Activated CD4-positive, alpha-beta T cell treated with anti-CD3 and anti-CD28 coated beads, Interleukin-2, Interleukin-6, amounts not matched to agents 100 ng/mL and 50 ng/mL, durations not matched to agents 16 hours and 8 hours (primary cell): ENCODE measurements around the gene SLX9.
A peak's percentile ranks its signal among the peaks of the same experiment; 100 is the strongest.

Experiments used
- DNase-seq: peaks from one replicate; pipeline ENCODE4 v3.0.0-alpha.2; 2020

The SLX9 gene, protein sequence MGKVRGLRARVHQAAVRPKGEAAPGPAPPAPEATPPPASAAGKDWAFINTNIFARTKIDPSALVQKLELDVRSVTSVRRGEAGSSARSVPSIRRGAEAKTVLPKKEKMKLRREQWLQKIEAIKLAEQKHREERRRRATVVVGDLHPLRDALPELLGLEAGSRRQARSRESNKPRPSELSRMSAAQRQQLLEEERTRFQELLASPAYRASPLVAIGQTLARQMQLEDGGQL

DNA sequence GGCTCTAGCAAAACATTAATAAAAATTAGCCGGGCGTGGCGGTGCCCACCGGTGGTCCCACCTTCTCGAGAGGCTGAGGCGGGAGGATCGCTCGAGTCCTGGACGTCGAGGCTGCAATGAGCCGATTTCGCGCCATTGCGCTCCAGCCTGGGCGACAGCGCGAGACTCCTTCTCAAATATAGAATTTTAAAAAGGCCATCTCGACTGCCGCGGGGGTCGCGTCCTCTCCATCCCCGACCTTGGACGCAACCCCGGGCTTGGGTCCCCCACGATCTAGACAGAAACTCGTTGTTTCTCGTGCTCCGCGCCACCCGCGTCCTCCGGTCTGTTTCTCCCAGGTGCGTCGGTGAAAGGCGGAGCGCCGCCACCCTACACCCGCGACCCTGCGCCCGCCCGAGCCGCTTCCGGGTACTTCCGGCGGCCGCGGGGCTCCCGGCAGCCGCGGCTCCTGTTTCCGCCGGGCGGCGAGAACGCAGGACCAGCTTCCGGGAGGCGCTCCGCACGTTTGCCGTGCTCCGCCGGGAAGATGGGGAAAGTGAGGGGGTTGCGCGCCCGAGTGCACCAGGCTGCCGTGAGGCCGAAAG lies at the start of gene SLX9:
Gene SLX9, plus strand, starts transcription at position 498 of the 584 bp plus-strand sequence. Its CDS starts 29 bp downstream, at position 527.
- peak; percentile 90 for DNase-seq

DNA sequence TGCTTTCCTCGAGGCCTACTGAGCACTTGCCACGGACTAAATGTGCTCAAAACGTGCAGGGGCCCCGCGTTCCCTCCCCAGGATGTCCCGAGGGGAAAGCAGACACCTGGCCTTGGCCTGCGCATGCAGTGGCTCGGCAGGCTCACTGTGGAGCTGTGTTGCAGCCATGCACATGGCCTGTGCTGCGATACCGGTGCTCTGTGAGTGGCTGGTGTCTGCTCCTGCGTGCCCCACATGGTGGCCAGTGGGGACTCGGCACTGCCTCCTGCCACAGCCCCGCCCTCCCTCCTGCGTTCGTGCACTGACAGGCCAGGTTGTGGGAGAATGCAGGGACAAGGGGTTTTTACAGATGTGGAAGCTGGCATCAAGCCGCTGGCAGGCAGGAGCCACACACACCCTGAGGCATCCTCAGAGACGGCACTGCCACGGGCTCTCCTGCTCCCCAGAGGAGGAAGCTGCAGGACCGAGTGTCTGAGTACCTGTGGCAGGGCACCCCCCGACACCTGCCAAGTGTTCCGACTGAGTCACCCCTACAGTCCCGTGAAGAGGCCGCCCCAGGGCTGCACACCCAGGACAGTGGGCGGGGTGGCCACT lies 49.4 kb upstream of the SLX9 start:
- DNase-seq = no peak

DNA sequence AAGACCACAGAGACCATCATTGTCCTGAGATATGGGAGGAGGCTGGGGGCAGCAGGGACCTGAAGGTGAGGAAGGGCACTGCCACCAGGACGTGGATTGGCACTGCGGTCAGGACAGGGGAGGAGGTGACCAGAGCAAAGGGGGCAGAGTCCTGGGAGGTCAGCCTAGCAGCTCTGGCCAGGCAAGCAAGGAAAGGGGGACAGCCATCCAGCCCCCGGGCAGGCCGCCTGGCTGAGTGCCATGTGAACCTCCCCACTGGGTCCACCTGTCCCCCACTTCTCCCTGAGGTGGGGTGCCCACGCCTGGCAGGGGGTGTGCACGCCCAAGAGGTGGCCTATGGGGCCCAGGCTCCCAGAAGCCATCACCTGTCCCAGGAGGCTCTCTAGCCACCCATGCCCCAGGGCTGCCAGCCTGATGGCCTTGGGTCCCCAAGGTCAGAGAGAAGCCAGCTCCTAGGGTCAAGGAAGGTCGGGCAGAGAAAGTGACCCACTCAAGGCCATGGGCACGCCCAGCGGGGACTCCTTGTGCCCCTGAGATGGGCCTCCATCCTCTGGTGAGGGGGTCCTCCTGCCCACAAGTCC lies 48.8 kb upstream of the SLX9 start:
- DNase-seq = no peak

DNA sequence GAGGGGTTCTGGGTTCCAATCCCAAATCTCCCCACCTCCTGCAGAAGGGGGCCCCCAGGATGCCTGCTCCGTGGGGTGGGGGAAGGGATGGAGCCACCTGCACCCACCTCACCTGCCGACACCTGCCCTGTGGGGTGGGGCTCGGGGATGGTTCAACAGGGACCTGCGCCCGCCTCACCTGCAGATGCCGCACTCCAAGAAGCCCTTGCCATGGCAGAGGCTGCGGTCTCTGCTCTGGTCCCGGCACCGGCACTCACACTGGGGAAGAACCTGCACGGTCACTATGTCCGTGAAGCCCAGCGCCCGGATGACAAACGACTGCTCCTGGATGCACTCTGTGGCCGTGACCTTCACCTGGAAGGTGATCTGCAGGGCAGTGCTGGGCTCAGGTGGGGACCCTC lies 48.2 kb upstream of the SLX9 start:
- no peak for DNase-seq

DNA sequence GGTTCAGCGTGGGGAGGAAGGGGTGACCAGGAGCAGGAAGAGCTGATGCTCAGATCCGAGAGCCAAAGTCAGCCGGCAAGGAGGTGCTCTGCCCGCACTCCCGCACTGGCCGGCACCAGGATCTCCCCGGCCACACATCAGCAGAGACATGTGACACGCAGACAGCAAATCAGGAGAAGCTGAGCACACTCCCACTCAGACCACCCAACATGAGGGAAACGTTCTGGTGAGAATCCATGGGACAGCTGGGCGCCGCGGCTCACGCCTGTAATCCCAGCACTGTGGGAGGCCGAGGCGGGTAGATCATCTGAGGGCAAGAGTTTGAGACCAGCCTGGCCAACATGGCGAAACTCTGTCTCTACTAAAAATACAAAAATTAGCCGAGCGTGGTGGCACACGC lies 47.7 kb upstream of the SLX9 start:
- DNase-seq = no peak

DNA sequence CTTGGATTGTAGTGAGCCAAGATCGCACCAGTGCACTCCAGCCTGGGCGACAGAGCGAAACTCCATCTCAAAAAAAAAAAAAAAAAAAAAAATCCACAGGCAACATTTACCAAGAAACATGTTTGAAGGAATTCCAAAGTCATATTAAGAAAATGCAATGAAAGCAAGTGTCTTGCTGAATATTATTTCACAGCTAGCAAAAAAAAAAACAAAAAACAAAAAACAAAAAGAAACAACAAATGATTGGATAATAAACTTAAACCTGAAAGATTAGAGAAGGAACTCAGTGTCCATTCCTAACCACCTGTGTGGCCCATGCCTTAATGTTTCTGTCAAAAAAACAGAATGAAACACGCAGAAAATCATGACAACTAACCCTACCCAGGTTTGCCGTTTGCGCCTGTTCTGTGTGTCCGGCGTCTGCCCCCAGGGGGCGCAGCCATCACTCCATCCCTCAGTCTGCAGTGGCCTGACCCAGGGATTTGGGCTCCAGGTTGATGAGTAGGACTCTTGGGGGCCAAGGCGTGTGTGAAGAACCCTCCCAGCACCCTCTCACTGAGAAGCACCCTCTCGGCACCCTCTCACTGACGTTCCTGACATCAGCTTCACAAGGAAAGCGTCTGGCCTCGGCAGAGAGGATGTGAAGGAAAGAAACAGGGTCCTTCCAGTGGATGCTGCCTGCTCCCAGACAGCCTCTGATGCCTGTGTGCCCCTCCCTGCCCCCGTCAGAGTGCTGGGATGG lies 47.1 kb upstream of the SLX9 start:
- peak; percentile 82 for DNase-seq

DNA sequence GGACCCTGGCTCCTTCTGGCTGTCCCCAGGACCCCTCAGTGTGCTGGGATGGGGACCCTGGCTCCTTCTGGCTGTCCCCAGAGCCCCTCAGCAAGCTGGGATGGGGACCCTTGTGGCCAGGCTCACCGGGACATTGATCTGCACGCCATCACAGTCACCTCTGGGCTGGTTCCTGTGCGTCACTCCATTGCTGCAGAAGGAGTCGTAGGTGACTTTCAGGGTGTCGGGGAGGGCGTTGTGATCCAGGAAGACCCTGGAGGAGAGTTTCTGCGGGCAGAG lies 46.6 kb upstream of the SLX9 start:
- DNase-seq = no peak

DNA sequence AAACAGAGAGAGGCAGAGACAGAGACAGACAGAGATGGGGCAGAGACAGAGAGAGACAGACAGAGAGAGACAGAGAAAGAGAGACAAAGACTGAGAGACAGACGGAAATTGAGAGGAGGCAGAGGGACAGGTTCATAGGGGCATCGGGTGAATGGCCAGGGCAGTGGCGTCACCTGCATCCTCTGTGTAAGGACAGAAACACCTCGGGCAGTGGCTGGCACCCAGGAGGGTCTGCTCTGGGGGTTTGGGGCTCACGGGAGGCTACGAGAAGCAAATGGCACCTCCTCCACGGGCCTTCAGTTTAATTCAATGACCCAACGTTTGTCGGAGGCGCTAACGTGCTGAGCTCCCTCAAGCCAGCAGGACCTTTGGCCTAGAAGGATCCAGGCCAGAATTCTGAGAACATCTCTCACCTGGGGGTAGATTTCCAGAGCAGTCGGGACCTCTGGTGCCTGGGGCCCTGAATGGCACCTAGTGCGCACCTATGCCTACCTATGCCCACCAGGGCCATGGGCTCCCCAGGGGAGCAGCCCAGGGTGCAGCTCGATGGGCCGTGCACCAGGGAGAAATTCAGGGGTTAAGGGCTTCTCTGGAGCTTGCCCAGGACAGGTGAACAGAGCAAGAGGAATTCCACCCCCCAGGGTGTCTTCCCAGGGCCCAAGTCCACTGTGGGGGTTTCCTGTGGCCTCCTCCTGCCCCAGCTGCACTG lies 45.7 kb upstream of the SLX9 start:
- DNase-seq = no peak

DNA sequence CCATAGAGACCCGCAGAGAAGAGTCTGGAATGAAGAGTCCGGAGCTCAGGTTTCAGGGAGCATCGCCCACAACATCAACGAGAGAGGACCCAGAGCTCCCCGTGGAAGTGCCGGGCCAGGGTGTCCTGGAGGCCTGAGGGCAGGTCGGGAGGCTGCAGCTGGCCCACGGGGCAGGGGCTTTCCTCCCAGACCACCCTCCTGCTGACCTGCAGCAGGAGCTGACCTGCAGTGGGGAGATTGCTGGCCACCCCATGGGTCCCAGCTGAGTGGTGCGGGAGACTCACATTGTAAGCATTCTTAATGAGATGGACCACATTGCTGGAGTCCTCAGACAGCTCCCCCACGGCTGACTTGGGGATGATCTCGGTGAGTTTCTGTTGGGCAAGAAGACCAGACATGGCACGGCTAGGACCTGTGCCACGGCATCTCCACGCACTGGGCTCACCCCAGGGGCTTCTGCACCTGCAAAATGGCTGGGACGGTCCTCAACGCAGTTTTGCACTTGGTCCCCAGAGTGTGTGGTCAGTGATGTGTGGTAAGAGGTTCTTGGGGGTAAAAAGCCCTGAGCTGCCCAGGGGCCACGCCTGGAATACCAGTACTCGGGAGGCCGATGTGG lies 45.0 kb upstream of the SLX9 start:
- no peak for DNase-seq

DNA sequence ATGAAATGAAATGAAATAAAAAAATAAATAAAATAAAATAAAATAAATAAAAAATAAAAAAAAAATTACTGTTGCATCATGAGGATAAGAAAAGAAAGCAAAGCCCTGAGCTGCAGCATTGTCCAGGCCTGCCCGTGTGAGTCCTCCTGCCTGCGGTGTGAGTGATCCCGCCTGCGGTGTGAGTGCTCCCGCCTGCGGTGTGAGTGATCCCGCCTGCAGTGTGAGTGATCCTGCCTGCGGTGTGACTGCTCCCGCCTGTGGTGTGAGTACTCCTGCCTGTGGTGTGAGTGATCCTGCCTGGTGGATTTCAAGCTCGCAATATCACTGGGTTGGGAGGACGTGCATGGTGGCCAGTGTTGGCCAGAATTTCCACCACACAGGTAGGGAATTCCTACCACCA lies 44.0 kb upstream of the SLX9 start:
- DNase-seq = no peak

DNA sequence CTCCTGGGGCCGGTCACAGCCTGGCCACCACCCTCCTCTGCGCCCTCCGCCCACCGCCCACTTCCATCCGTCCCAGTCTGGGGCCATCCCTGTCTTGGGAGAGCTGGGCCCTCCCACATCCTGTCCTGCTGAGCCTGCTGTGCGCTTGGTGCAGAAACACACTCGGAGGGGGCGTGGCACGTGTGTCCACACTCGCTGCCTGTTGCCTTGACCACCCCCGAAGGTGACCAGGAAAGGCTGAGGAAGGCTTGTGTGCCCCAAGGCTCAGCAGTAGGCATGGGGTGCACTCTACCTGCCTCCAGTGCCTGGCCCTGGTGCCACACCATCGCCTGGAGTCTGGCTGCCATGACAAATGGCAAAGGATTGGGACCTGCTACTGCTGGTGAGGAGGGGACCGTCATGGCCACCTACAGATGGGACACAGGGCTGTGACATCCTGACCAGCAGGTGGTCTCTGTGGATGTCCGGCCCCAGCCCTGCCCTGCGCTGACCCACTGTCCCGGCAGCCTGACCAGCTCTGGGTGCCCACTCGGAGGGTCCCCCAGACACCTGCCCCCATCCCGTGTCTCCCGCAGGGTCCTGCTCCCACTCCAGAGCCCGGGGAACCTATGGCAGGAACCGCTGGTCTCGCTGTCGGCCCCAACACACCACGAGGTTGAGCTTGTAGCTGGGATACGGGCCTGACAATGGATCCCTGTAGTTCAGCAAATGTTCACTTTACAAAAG lies 43.1 kb upstream of the SLX9 start:
- DNase-seq = no peak

DNA sequence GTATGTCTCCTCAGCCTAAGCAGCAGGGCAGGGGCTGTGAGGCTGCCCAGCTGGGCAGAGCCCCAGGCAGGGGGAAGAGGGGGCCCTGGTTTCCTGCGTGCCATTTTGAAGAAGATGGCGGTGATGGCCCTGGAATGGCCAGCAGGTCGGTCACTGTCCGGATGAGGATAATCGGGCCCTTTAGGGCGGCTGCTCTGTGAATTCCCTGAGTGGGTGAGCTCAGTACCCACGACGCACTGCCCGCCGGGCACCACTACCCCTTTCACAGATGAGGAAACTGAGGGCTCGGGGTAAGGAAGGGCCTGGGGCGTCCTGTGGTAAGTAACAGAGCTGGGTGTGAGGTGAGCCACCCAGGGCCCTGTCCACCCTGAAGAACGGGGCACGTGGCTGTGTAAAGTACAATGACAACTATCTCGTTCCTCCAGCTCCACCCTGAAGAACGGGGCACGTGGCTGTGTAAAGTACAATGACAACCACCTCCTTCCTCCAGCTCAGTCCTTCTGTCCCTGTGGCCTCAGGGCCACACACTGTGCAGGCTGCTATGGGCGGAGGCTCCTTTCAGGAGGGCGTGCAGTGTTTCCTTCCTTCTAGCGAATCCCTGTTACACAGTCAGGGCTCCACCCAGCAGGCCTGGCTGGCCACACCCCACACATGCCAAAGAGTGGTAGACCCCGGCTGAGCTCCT lies 42.4 kb upstream of the SLX9 start:
- no peak for DNase-seq

DNA sequence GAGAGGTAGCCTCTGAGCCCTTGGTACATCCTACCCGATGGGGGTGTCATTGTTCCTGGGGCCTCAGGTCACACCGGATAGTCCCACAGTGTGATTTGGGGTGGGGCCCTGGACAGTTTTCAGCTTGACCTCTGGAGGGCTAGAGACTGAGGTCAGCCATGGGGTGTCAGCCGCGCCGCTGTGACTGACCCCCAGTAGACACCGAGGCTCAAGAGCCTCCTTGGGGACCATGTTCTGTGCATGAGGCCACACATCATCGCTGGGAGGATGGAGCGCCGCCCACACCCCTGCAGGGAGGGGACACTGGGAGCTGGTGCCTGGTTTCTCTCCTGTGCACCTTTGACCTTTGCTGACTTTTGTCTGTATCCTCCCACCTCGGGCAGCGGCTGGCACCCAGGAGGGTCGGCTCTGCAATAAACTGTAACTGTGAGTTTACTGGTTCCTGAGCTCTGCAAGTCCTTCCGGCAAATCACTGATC lies 41.8 kb upstream of the SLX9 start:
- DNase-seq = no peak

DNA sequence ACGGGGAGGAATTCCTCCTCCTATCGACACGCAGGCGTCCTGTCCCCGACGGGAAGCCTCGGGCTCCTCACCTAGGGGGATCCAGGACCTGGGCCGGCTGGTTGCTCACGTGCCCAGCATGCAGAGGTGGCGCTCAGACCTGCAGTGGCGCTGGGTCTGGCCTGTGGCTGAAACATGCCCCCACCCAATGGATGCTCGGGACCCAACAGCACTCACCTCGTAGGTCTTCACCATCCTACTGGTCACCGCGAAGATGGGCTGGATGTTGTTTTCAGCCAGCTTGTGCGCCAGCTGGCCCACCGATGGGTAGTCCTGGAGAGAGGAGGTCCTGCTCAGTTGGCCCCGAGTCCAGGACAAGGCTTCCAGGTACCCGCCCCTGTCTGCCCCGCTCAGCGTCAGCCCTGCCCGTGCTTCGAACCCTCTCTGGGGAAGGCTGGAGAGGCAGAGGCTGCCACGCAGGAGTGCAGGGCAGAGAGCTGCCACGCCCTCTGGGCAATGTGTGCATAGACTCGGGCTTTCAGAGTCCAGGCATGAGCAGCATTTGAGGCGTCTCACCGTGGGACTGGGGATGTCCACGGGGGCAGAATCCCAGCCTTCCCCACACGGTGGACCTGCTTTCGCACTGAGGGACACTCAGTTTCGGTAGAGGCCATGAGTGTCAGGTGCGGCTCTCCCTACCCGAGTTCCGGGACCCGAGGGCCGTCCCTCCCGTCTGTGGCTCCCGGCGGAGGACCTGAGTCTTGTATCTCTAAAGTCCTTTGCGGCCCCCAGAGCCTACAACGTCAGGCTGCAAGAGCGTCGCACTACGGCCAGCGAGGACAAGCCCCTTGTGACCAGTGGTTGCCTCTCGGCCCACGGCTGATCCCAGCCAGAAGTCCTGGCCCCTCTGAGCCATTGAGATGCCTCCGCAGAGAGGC lies 40.7 kb upstream of the SLX9 start:
- no peak for DNase-seq

DNA sequence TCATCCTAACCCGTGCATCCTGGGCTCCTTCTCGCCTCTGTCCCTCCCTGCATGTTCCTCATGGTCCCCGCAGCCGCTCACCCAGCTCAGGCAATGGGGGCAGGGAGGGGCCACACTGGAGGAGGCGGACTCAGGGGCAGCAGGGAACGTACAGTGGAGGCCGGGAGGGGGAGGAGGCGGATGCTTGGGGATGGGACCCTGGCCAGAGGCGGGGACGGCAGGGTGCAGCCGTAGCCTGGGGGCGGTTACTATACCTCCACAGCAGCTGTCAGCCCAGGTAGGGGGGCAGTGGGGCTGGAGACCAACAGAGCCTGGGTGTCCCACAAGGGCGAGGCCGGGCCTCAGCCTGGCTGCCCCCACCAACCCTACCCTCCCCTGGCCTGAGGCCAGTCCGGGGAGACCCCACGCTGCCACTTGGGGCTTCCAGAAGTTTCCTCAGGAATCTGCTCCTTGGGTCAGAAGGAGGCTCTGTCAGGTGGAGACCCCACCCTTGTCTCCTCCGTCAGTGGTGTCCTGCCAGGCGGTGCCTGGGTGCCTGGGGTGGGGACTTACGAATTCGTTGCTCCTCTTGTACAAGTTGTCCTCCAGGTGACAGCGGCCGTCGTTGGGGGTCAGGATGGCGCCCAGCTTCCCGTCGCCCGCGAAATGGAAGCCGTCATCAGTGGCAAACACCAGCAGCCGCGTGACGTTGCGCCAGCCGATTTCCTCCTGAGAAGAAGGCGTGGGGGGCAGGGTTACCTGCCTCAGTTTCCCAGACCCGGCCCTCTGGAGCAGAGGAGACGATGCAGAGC lies 39.9 kb upstream of the SLX9 start:
- DNase-seq = no peak

DNA sequence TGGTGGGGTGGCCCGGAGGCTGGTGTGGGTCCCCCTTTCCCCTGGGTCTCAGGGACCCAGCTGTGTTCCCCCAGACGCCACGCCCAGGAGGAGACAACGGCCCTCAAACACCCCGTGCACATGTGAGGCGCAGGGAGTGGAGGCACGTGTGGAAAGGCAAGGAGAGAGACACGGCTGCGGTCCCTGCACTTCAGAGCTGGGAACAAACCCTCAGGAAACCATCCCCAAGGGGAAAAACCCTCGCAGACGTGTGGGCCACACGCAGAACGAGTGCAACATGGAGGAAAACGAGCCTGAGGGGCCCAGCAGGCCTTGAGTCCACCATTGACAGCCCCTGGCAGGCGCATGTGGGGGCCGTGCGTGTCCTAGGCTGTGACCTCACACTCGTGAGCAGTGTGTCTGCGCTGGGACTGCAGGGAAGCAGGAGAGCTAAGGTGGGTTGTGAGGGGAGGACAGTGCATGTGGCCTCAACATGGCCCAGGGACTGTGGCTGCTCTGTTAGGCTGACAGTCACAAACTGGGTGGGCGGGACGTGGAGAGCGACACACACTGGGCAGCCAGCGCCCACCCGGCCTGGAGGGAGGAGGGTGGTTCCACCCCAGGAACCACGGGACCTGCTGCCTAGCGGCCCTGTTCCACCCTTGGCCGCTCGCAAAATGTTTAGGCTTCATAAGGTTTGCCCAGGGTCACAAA lies 39.1 kb upstream of the SLX9 start:
- no peak for DNase-seq

DNA sequence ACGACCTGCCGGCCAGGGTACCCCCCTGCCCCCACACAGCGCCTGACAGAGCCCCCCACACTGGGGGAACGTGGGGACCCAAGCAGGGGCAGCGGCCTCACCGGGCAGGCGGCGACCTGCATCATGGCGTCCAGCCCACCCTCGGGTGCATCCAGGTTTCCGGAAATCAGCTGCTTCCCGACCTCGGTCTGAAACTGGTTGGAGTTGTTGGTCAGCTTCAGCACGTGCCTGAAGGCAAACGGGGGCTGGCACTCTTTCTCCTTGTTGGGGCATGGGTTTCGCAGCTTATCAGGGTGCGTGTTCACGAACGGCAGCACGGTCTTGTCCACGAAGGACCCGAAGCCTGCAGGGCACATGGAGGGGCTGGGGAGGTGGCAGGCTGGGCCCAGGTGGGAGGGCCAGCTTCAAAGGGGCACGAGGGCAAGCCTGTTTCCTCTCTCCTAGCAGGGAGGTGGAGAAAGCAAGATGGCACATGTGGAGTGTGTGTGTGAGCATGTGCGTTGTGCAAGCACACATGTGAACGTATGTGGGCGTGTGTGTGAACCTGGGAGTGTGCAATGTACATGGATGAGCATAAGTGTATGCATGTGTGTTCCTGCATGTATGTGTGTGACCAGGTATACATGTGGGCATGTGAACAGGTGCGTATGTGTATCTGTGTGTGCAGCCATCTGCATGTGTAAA lies 38.3 kb upstream of the SLX9 start:
- DNase-seq = no peak
